ENCODE data around the gene MACROD2.
"Not testable (repeated sequence)": the region's sequence is repeated elsewhere in the genome, so short reads cannot be mapped to it uniquely, and the experiment has no call there.

Gene MACROD2

DNA sequence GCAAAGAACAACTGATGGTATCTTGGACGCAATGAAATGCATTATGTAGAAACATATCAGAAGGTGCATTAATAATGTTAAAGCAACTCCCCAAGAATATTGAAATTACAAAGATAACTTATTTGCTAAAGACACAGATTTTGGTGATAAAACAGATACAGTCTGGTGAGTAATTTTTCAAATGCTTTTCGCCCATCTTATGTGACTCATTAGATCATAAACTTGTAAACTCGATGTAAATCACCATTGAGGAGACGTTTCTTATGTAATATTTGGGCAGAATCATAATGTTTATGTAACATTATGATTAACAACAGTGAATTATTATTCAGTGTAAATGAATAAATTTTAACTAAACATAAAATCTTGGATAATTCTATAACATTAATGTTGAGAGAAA, 1969.8 kb downstream of the MACROD2 start:
- DNase-seq (ENCODE audit: low read depth): no peak

DNA sequence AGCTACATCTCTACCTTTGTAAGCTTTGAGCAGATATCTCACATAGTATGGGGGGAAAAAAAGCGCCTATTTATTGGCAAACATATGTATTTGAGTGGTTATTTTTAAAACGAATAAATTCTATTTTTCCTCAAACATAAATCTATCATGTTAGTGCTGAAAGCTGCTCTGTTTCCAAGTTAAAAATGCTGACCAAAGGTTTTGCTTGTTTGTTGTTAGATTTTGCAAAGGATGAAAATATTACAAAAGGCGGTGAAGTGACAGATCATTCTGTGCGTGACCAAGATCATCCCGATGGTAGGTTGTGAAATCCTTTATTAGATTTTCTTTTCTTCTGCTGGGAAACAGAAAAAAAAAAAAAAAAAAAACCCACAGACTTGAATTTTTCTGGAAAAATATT, 1972.0 kb downstream of the MACROD2 start:
- no peak for DNase-seq (ENCODE audit: low read depth)

DNA sequence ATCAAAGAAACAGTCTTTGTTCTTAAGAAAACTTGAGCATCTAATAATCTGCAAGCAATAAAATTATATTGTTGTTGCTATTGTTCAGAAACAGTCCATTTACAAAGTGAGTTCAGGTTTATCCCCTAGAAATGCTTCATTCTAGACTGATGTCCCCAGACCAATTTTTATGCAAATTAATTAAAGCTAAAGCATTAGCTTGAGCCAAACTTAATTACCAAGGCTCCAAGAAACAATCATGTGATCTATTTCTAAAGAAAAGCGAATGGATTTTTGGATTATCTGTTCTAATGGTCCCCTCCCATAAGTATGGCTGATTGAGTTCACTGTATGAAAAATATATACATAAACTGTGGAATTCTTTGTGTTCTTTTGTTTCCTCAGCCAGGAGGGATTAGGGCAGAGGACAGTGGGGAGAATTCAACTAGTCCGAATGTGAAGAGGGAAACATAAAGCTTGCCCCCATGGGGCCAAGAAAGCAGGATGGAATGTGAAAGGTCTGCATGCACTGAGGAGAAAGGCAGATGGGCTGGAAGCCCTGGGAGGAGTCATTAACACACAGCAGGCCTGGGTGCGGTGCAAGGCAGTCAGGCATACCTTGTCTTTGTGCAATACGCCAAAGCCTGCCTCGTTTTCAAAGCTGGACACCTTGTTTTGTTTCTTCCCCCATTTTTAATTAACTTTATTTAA, 1980.9 kb downstream of the MACROD2 start:
- DNase-seq (ENCODE audit: low read depth): no peak

DNA sequence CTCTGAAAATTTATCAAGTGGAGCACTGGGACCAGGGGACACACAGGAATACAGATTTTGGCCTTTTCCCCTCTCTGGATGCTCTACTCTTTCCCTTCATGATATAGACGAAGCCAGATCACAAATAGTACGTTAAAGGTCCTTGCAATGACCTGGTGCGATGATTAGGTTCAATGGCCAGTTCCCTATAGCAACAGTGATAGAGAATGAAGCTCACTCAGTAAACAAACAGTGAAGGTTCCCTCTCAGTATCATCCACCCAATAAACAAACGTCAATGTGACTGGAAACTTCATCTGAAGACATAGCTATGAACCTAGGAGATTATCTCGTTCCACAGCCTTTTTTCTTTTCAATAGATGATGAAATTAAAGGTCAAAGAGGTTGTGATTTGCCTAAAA, 1981.7 kb downstream of the MACROD2 start:
- DNase-seq (ENCODE audit: low read depth): no peak

DNA sequence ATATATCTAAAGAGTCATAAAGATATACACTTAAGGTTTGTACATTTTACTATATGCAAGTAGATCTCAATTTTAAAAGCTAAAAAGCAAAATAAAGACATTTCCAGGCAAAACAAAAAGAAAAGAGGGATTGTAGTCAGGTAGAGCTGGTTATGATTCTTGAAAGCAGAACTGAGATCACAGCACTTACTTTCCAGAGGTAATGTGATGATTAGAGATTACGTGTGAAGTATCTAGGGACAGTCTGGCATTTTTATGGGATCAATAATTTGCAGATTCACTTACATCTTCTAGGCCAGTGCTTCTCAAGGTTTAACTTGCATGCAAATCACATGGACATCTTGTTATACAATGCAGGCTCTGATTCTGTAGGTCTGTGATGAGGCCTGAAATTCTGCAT, 1982.4 kb downstream of the MACROD2 start:
- DNase-seq (ENCODE audit: low read depth): no peak

DNA sequence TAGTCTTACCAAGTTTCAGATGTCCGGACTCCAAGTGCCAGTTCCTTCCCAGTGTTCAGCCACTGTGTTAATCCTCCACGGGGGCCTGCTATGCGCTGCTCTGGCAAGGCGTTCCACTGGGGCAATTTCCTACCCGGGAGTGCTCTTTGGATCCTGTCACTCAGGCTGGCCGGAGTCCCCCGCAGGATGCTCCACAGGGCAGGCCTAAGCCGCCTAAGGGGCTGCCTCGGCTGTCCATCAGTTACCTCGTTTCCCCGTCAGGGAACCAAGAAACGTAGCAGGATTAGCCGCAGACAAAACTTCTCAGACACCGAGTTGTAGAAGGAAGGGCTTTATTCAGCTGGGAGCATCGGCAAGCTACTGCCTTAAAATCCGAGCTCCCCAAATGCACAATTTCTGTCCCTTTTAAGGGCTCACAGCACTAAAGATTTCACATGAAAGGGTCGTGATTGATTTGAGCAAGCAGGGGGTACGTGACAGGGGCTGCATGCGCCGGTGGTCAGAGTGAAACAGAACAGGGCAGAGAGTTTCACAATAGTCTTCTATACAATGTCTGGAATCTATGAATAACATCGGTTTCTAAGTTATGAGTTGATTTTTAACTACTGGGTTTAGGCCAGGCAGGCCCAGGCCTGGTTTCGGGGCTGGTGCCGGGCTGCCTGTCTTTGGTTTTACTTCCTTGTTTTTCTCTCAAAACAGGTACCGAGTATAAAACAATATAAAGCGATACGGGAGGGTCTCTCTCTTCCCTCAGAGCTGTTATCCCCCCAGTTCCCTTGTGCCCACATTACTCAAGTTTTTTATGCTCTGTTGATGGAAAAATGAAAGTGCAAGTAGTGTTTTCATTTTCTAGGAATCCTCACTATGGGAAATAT, 1990.4 kb downstream of the MACROD2 start:
- DNase-seq (ENCODE audit: low read depth): not testable (repeated sequence)

DNA sequence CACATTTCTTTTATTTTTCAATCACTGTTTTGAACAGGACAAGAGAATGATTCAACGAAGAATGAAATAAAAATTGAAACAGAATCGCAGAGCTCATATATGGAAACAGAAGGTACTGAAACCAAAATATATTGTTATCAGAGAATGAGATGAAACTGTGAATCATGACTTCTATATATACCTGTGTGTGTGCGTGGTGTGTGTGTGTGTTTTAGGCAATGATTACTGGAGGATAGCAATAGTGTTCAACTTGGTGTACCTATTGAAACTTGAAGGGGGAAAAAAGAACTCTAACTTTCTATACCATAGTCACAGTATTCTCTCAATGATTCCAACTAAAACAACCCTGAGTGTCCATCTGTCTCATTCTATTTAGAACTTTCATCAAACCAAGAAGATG, 1991.4 kb downstream of the MACROD2 start:
- DNase-seq (ENCODE audit: low read depth): no peak

DNA sequence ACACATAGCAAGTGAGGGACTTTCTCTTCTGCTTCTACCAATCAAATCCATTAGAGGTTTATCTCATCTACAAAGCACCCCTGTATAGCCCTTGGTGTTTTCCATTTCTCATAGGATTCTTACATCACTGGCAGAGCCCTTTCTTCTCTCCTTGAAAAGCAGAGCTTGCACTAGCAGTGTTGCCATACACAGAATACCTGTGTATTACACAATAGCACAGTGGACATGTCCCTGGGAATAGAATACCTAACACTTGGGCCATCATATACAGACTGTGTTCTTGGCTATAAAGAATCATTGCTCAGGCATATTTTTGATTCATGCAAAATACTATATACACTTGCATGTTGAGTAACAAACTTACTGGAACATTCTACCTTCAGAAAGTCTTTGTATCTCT, 1996.0 kb downstream of the MACROD2 start:
- no peak for DNase-seq (ENCODE audit: low read depth)

DNA sequence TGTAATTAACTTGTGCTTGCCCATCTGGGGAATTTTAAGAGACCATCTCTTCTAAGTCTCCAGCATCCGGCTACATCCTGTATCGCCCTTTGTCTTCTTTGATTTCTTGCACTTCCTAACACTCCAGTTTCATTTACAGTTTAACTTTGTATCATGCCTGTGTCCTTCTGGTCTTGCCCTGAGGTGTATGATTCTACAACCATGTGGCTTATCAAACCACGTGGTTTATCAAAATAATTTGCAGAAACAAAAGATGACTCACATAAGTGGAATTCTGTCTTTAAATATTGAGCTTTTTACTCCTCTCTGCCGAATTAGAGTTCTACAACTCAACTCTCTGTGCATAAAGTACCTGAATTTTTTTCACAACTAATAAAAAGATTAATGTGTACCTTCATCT, 1997.2 kb downstream of the MACROD2 start:
- DNase-seq (ENCODE audit: low read depth): no peak

DNA sequence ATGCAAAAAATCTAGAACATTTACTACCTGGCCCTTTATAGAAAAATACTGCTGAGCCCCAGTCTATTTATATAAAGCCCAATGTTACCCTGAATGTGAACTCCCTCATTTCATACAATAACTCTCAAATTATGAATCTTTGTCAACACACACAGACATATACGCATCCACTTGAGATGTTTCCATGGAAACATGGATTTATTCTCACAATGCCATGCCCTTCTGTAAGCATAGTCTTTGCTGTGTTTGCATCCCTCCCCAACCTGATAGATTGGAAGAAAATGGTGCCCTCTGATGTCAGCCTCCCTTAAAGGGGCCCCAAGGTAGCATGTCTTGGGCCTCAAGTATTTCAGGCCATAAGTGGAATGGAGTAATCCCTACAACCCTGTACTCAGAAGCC, 2004.8 kb downstream of the MACROD2 start:
- DNase-seq (ENCODE audit: low read depth): no peak

DNA sequence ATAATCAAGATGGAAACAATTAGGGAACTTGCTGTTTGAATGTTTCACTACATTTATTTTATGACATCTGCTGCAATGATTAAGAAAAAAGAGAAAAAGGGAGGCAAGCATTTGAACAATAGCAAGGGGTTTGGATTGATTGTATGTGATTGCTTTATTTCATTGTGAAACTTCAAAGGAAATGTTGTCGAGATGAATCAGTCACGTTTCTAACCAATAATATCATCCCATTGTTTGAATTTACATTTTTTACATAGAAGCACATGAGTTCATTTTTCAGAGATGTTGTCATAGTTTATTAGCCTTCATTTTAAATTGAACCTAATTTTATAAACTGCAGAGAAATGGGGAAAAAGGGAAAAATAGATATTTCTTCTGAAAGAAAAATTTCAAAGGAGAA, 2006.0 kb downstream of the MACROD2 start:
- no peak for DNase-seq (ENCODE audit: low read depth)

DNA sequence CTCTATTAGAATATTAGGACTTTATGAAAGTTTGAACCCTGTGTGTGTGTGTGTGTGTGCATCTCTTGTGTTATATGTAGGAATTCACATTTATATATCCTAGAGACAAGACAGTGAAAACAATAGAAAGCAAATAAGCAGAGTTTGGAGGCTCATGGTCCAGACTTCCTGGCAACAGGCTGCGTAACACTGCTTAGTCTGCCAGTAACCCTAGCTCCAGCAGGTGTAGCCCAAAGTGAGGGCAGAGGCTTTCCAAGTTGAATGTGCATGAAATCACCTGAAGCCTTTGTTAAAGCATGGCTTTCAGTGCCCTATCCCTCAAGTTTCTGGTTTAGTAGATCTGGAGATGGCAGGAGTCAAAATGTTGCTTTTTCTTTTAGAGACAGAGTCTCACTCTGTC, 2008.0 kb downstream of the MACROD2 start:
- no peak for DNase-seq (ENCODE audit: low read depth)

DNA sequence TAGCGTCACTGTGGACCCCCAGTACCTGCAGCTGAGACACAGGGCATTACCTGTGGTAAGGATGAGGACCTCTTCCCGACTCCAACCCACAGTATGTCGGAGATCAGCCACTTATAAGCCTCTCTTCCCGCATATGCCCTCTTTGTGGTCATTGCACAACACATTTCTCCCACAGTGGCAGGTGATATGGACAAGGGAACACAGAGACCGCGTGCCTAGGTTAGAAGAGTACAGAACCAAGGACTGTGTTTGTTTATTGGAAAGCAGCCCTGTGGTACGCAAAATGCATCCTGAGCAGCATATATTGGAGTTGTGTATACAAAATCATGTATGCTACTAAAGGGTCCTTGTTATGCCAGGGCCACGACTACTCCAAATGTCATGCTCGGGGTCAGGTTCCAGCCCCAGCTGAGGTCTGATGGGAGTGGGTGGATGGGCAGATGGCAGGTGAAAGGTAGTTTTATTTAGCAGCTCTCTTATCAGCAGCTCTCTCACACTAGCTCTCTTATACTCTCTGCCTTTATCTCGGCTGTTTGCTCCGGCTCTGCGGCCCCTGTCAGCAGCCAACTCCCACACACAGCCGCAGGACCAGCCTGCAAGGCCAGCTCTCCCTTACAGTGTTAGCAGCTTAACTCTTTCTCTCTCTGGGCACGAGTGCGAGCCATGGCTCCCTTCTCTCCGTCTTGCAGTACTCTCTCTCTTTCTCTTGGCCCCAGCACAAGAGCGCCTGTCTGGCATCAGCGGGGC, 2009.0 kb downstream of the MACROD2 start:
- no peak for DNase-seq (ENCODE audit: low read depth)

DNA sequence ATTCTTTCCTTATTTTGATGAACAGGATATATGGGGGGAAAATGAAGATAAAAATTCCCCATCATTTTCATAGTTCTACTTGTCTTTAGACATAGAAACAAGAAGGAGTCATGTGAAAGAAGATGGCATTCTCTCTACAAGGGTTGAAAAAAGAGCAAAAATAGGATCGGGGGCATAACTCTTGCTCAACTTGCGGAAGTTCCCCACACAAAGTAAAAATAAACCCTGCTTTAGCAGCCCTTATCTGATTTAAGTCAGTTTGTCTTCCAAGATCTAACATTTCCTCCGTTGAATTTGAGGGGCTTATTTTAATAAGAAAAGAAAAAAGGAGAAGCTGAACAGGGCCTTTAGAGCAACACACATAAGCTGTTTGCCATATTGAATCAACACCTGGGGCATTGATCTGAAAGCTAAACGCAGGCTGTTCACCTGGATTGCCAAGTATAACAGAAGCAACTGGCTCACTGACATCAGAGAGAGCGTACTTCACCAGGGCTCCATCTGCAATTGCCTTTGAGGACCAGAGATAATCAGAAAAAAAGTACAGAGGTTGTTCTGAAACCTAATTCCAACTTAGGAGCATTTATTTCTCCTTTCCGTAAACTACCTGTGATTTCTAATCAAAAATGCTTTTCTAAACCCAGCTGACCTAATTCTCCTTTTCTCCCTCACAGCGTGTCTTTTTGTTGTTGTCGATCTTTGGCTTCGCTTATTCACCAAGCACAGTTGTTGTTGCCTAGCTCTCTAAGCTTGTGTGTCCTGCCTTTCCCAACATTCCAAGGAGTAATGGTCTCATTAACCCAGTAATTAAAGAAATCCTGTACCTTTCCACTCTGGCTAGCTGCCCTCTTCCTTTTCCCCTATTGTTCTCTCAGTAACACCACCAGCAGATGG, 2010.0 kb downstream of the MACROD2 start:
- no peak for DNase-seq (ENCODE audit: low read depth)

DNA sequence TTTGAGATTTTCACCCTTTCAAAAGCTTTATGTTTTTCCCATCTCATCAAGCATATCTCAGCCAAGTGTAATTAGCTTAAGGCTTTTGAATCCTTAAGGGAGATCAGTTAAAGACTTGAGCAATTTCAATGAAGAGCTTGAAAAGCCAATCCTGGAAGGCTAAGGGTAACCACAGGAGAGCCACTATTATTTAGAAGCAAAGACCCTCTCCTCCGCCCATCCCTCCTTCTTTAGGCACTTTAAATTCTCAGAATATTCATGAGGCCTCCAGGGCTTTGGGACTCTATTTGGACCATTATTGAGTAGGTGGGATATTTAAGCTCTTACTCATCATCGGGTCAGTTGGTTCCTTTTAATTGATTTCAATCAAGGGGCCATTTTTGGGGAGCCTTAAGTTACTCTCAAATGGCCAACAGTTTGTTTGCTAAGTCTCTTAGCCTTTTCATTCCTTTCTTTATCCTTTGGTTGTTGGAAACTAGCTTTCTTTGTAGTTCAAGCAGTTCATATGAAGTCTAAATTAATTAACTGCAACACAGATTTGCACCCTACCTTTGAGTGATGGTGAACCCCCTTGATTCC, 2010.7 kb downstream of the MACROD2 start:
- DNase-seq (ENCODE audit: low read depth): no peak

DNA sequence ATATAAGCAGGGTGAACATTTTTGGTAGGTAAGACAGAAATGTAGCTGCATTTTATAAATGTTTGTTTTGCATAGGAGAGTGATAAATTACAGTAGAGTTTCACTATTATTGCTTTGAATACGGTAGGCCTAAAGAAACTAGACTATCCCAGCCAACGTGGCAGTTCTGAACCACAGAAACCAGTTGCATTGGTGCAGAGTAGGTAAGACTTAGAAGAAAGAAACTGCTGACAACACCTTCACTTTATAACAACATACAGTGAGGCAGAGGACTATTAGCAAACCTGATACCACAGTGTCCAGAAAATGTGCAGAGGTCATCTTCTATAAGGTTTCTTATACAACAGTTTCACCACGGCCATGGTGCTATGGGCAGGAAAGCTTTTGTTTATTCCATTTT, 2011.8 kb downstream of the MACROD2 start:
- DNase-seq (ENCODE audit: low read depth): no peak

DNA sequence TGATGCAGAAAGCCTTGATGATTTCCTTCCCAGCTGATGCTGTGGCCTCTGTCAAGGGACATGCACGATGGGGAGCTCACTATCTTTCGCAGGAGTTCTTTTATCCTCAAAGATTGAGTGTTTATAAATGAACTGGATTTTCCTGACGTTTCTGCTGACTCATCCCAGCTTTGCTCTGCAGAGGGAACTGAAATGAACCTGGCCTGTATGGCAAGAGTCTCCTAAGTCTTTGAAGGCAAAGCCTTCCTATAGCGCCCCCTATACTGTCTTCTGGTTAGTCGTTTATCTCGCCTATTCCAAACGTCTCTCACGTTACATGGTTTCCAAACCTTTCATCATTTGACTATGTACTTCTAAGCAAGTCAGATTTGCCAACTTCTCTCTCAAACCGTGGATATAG, 2012.6 kb downstream of the MACROD2 start:
- no peak for DNase-seq (ENCODE audit: low read depth)

DNA sequence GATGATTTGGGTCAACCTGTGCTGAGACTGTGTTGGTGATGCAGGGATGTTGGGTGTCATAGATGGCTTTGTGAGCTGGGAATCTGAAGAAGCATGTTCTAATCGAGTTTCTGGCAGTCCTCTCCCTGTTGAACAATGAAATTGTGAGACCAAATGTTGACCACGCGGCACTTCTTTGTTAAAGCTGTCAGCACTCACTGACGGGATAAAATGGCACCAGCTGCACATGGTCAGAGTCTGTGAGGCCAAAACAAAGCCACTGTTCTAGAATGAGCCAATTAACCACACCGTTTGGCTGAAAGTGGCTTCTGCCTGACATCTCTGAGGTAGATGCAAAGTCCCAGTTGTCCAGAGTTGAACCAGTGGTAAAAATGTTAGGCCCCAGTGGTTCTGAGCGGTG, 2015.7 kb downstream of the MACROD2 start:
- DNase-seq (ENCODE audit: low read depth): no peak

DNA sequence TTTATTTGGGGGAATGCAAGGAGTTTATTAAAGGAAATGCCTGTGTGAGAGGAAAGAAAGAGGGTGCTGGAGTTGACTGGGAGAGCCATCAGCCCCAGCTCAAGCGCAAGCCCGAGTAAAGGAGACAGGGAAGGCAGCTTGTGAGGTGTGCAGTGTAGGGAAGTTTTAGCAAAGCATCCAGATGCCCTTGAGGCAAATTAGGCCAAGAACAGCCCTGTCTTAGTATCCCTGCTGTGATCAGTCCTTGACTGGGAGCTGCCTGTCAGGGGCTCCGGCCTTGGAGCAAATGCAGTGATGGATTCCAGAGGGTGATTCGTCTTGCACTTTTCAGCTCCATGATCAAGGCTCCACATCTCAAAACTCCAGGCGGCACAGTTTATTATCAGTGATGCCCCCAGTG, 2016.2 kb downstream of the MACROD2 start:
- DNase-seq (ENCODE audit: low read depth): no peak

DNA sequence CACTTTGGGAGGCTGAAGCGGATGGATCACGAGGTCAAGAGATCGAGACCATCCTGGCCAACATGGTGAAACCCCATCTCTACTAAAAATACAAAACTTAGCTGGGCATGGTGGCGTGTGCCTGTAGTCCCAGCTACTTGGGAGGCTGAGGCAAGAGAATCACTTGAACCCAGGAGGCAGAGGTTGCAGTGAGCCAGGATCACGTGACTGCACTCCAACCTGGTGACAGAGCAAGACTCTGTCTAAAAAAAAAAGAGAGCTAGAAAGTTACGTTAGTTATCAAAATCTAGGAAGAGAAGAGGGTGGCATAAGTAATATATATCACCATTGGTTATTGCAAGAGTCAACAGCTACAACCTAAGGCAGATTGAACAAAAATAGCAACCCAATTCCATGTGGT, 2017.6 kb downstream of the MACROD2 start:
- not testable (repeated sequence) for DNase-seq (ENCODE audit: low read depth)

DNA sequence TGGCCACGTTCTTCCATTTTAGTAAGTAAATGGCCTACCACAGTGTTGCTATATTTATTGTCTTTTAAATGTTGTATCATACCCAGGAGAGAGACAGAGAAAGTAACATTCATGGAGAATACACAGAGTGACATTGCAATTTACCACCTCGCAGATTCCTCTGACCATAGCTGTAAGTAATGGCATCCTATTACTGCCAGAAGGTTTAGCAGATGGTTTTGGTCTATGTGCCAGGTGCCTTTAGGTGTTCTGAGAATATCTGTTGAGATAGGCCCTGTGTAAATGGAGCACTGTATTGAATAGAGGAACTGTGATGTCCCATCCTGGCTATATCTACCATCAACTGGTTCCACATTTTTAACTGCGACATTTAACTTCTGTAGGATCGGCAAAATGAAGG, 2018.3 kb downstream of the MACROD2 start:
- DNase-seq (ENCODE audit: low read depth): no peak

All from T follicular helper cell (primary cell).